Peyer's patch (tissue), 4 donors: Measurements from ENCODE around the gene TMEM108.

Experiments
- POLR2A ChIP-seq, 2 donors: fragments of 450-650 bp; IDR thresholded peaks; one replicate each; pipeline ENCODE4 v1.5.1; 2017; ENCODE audit warnings: antibody characterized with exemption in 2 of 2, mild to moderate bottlenecking in 2 of 2, moderate library complexity in 2 of 2
- TF ChIP-seq, protein P1 (sequence below), 6 experiments: fragments of 450-650 bp in 4 of 6; fragments of 200-600 bp in 2 of 6; sonication (generic) in 1 of 6; IDR thresholded peaks; one replicate each; pipeline ENCODE4 v1.5.1; 2017 to 2019; ENCODE audit warnings: antibody characterized with exemption in 6 of 6, mild to moderate bottlenecking in 3 of 6, moderate library complexity in 1 of 6

DNA sequence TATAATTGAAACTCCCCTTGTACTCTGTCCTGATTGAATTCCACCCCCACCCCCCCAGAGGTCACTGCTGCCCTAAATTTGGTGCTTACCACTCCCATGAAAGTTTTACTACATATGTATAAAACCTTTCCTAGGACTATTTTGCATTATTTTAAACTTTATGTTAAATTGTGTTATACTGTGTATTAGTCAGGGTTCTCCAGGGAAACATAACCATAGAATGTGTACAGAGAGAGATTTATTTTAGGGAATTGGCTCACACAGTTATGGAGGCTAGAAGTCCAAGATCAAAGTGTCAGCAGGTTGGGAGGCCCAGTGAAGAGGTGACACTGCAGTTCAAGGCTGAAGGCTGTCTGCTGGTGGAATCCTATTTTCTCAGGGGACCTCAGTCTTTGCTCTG lies 390.9 kb downstream of the TMEM108 start:
- no peak for TF ChIP-seq POLR2A (IDR thresholded peaks at IDR 0.05)
- TF ChIP-seq, protein P1, sequence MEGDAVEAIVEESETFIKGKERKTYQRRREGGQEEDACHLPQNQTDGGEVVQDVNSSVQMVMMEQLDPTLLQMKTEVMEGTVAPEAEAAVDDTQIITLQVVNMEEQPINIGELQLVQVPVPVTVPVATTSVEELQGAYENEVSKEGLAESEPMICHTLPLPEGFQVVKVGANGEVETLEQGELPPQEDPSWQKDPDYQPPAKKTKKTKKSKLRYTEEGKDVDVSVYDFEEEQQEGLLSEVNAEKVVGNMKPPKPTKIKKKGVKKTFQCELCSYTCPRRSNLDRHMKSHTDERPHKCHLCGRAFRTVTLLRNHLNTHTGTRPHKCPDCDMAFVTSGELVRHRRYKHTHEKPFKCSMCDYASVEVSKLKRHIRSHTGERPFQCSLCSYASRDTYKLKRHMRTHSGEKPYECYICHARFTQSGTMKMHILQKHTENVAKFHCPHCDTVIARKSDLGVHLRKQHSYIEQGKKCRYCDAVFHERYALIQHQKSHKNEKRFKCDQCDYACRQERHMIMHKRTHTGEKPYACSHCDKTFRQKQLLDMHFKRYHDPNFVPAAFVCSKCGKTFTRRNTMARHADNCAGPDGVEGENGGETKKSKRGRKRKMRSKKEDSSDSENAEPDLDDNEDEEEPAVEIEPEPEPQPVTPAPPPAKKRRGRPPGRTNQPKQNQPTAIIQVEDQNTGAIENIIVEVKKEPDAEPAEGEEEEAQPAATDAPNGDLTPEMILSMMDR (IDR thresholded peaks at IDR 0.05), result no peak
